GM10248 (cell line): ENCODE results near the gene RAET1G.

Experiments used
- CTCF ChIA-PET: fragments of 300-600 bp; sonication (Branson Sonifier 250); formaldehyde crosslinking; extraction: SDS; loops from one replicate; lab custom pipeline; 2021; ENCODE audit warnings: antibody characterized with exemption; lab: Yijun Ruan, JAX
- POLR2A ChIA-PET: fragments of 350-650 bp; sonication (Branson Sonifier 250); formaldehyde crosslinking; extraction: SDS; loops from one replicate; lab custom pipeline; 2020; ENCODE audit warnings: antibody characterized with exemption; lab: Yijun Ruan, JAX
- DNase-seq: peaks from one replicate; pipeline ENCODE4 v3.0.0; 2012; ENCODE audit errors: extremely low spot score
- CTCF ChIP-seq: IDR thresholded peaks from 2 replicates; pipeline ENCODE4 v1.5.1; 2012; ENCODE audit warnings: mild to moderate bottlenecking, low read depth; ENCODE audit errors: extremely low read depth, missing control alignments, control extremely low read depth

RAET1G gene

GRCh38 chr6:149901444-149902140, 21.3 kb downstream of the RAET1G start:
- ChIA-PET CTCF (no interaction called here), POLR2A (no interaction called here)
- no peak for DNase-seq
- no peak for TF ChIP-seq CTCF

GRCh38 chr6:149900620-149901443, 22.1 kb downstream of the RAET1G start:
- ChIA-PET CTCF (interaction anchor here (1.5 kb wide), 1 partner anchor 15 kb away, joined by 3 read pairs; no protein-coding TSS in a partner anchor), POLR2A (no interaction called here)
- no peak for DNase-seq

GRCh38 chr6:149899926-149900619, 22.8 kb downstream of the RAET1G start:
- TF ChIP-seq CTCF = no peak
- ChIA-PET POLR2A (no interaction called here), CTCF (interaction anchor here (1.5 kb wide), 1 partner anchor 14 kb away, joined by 3 read pairs; no protein-coding TSS in a partner anchor)
- DNase-seq = no peak

More at GRCh38 chr6:149900620-149901443, 22.1 kb downstream of the RAET1G start:
- TF ChIP-seq CTCF = no peak

- POLR2A ChIA-PET = no interaction called here
- DNase-seq = no peak
- CTCF ChIA-PET = interaction anchor here (1.5 kb wide), 1 partner anchor 14 kb away, joined by 3 read pairs; no protein-coding TSS in a partner anchor
- no peak for TF ChIP-seq CTCF
Measured at GRCh38 chr6:149899486-149899885, 23.4 kb downstream of the RAET1G start.

- DNase-seq = no peak
- no peak for TF ChIP-seq CTCF
- POLR2A ChIA-PET = no interaction called here
- CTCF ChIA-PET = no interaction called here
Measured at GRCh38 chr6:149898966-149899365, 24.0 kb downstream of the RAET1G start.
